Stimulated activated CD4-positive, alpha-beta T cell treated with anti-CD3 and anti-CD28 coated beads, Interleukin-1b, Interleukin-23, amount 100 ng/mL, for 4 hours (primary cell): ENCODE measurements around the gene ASPG.

Experiments used
- DNase-seq, 2 donors: peaks; one replicate each; pipeline ENCODE4 v3.0.0-alpha.2; 2020; ENCODE audit warnings: low read depth in 2 of 2

The ASPG gene

DNA sequence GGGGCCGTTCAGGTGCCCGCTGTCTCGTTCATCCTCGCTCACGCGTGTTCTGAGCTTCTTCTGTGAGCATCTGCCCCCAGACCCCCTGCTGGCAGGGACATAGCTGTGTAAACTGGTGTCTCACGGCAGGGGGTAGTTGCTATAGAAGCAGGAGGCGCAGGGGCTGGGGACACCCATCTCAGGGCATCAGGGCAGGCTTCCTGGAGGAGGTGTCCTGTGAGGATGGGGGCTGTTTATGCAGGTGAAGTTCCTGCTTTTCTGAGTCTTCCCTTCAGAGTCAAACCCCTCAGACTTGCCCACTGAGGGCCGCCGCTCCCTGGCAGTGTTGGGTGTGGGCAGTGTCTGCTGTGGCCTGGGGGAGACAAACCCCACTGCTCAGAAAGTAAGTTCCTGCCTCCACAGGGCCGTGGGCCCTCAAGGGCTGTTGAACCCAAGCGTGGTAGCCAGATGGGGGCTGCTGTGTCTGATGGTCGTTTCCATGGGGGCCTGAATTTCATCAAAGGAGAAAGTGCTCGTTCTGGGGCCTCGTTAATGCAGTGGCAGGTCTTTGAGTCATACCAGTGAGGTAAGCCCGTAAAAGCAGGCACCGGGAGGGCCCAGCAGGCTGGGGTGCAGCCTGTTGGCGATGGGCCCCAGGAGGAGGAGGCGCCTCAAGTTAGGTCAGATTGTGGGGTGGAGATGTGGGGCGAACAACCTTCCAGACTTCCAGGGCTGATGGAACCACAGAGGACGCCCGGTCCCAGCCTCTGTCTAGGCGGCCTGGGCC is 76.3 kb downstream of the ASPG start:
- no peak for DNase-seq

DNA sequence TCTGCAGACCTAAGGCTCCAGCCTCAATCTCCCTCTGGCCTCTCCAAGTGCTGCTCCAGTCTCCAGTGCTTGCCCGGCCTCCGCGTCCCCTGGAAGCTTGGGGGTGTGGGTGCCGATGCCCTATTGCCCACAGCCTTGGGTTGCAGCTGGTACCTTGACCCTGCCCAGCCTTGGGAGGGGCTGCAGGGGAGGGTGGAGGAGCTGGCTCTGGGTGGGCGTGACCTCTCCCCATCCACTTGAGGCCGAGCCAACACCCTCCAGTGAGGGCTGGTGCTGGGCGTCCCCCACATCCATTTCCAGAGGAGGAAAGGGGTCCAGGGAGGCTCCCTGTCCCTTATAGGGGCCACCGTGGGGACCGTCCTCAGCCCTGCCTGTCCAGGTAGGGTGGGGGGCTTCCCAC is 77.0 kb downstream of the ASPG start:
- DNase-seq: no peak

DNA sequence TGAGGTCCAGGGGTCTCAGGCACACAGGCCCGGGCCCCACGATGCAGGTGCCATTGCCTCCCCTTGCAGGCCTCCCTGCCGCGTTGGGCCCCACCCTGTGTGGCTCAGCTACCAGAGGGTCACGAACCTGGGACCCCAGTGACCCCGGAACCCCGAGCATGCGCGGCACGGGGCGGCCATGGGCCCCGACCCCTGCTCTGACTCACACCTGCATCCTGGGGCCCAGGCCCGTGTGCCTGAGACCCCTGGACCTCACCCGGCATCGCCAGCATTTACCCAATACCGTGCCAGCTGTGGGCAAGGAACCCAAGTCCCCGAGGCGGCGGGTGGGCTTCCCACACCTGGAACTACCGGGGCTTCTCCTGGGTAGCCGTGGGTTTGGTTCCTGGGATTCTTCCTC is 78.0 kb downstream of the ASPG start:
- DNase-seq: no peak

DNA sequence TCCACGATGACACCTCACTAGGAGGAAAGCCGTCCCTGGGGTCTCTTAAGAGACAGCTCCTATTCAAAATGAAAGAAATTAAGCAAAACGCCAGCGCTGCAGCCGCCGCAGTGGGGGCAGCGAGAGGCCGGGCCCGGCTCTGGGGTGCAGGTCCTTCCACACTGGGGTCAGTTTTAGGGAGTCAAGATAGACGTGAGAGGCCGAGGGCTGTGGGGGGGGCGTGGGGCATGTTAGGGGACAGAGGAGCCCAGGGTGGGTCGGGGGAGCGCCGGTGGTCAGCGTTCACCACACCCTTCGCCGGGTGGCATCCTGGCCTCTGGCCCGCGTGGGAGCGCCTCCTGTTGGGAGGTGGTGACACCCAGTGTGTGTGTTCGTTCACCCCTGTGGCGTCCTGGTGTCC is 78.5 kb downstream of the ASPG start:
- DNase-seq: no peak

DNA sequence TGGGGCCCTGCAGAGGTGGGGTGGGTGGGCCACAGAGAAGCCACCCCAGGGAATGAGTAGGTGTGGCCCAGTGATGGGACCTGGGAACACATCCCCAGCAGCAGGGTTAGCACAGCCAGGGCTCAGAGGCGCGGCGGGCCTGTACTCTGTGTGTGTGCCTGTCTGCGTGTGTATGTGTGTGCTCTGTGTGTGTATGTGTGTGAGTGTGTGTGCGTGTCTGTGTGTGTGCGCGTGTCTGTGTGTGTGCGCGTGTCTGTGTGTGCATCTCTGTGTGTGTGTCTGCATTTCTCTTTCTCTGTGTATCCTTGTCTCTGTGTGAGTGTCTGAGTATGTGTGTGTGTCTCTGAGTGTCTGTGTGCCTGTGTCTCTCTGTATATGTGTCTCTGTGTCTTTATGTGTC is 79.0 kb downstream of the ASPG start:
- no peak for DNase-seq
